Measurements from ENCODE around the gene GPR25. TPM values are rescaled to one million over a fixed set of nuclear protein-coding genes. Genes with fewer than 3 reads are reported as not detected.

GPR25 gene
- total RNA-seq = not detected
- long read RNA-seq, donor 1 = 0 reads
- long read RNA-seq, donor 2 = 0 reads

- ATAC-seq (peak; percentile 19), DNase-seq (no peak)
- no peaks in the 10 kb centered on the region for H3K36me3 ChIP-seq (ENCODE audit: low read depth)
- intact Hi-C loops (cut with DNase I, micrococcal nuclease) = no loop called here
- no peaks in the 10 kb centered on the region for H3K9me3 ChIP-seq
- TF ChIP-seq CTCF (IDR thresholded peaks at IDR 0.05) = no peak
- H3K4me3 ChIP-seq = no peak within 1 kb of the TSS
- peaks cover 13% of the 10 kb centered on the region for H3K4me1 ChIP-seq (ENCODE audit: low read depth)
Observed at GRCh38 chr1:200872446-200873115, at the start of gene GPR25. TSS of gene GPR25 (plus strand) at chr1:200872981. CDS start at chr1:200873038, 57 bp downstream.

GRCh38 chr1:200831091-200831490 is 41.7 kb upstream of the GPR25 start:
- Histone ChIP-seq H3K4me3 (no peak overlapping the region), H3K9me3 (no peaks in the 10 kb centered on the region), H3K4me1 (ENCODE audit: low read depth) (no peaks in the 10 kb centered on the region), H3K36me3 (ENCODE audit: low read depth) (no peaks in the 10 kb centered on the region)
- ATAC-seq = no peak
- intact Hi-C loops (cut with DNase I, micrococcal nuclease) = no loop called here
- DNase-seq = no peak
- TF ChIP-seq CTCF (IDR thresholded peaks at IDR 0.05) = no peak

- no peak for DNase-seq
- no peak for TF ChIP-seq CTCF (IDR thresholded peaks at IDR 0.05)
Observed at GRCh38 chr1:200834383-200834782, 38.4 kb upstream of the GPR25 start.

GRCh38 chr1:200836213-200836612 is 36.6 kb upstream of the GPR25 start:
- H3K36me3 ChIP-seq (ENCODE audit: low read depth) = no peaks in the 10 kb centered on the region
- H3K9me3 ChIP-seq = peaks cover 5% of the 10 kb centered on the region
- ATAC-seq (no peak), DNase-seq (no peak)
- no peaks in the 10 kb centered on the region for H3K4me1 ChIP-seq (ENCODE audit: low read depth)
- no peak for TF ChIP-seq CTCF (IDR thresholded peaks at IDR 0.05)
- no peak overlapping the region for H3K4me3 ChIP-seq
- intact Hi-C loops (cut with DNase I, micrococcal nuclease) = no loop called here

More at GRCh38 chr1:200834383-200834782, 38.4 kb upstream of the GPR25 start:
- peaks cover 5% of the 10 kb centered on the region for H3K9me3 ChIP-seq
- no peak for ATAC-seq
- no peaks in the 10 kb centered on the region for H3K4me1 ChIP-seq (ENCODE audit: low read depth)
- intact Hi-C loops (cut with DNase I, micrococcal nuclease) = no loop called here
- H3K36me3 ChIP-seq (ENCODE audit: low read depth) = no peaks in the 10 kb centered on the region
- H3K4me3 ChIP-seq = no peak overlapping the region

GRCh38 chr1:200837931-200838571 is 34.7 kb upstream of the GPR25 start:
- H3K36me3 ChIP-seq (ENCODE audit: low read depth) = no peaks in the 10 kb centered on the region
- H3K4me3 ChIP-seq = no peak overlapping the region
- H3K4me1 ChIP-seq (ENCODE audit: low read depth) = no peaks in the 10 kb centered on the region
- H3K9me3 ChIP-seq = peaks cover 5% of the 10 kb centered on the region
- no peak for TF ChIP-seq CTCF (IDR thresholded peaks at IDR 0.05)
- intact Hi-C loops (cut with DNase I, micrococcal nuclease) = no loop called here
- DNase-seq = no peak
- no peak for ATAC-seq
